Trophoblast cell (in vitro differentiated cells and primary cell): ENCODE measurements around the gene SNW1.

Experiments
- DNase-seq, 2 donors: peaks; one replicate each; pipeline ENCODE4 v3.0.0-alpha.2; 2016
- H2AFZ ChIP-seq: 2 replicates; pipeline ENCODE4 v1.6.1; 2013; ENCODE audit warnings: low read length, moderate library complexity, mild to moderate bottlenecking; ENCODE audit not compliant: insufficient read depth, poor library complexity
- H2AK5ac ChIP-seq: 2 replicates; pipeline ENCODE4 v1.6.1; 2013; ENCODE audit warnings: mild to moderate bottlenecking, low read length
- H2BK120ac ChIP-seq: 2 replicates; pipeline ENCODE4 v1.6.1; 2013; ENCODE audit warnings: low read length, mild to moderate bottlenecking, moderate library complexity; ENCODE audit not compliant: insufficient read depth, poor library complexity
- H2BK12ac ChIP-seq: 2 replicates; pipeline ENCODE4 v1.6.1; 2013; ENCODE audit warnings: mild to moderate bottlenecking, low read length, moderate library complexity
- H2BK5ac ChIP-seq: 2 replicates; pipeline ENCODE4 v1.6.1; 2013; ENCODE audit warnings: low read length, low read depth, moderate library complexity, mild to moderate bottlenecking; ENCODE audit not compliant: poor library complexity
- H3K14ac ChIP-seq: 2 replicates; pipeline ENCODE4 v1.6.1; 2013; ENCODE audit warnings: mild to moderate bottlenecking, low read length
- H3K18ac ChIP-seq: 2 replicates; pipeline ENCODE4 v1.6.1; 2013; ENCODE audit warnings: mild to moderate bottlenecking, low read length
- H3K23ac ChIP-seq: 2 replicates; pipeline ENCODE4 v1.6.1; 2013; ENCODE audit warnings: low read length
- H3K27ac ChIP-seq: 2 replicates; pipeline ENCODE4 v1.5.1; 2013; ENCODE audit warnings: low read depth, mild to moderate bottlenecking, inconsistent platforms, low read length, moderate library complexity
- H3K27me3 ChIP-seq: 2 replicates; pipeline ENCODE4 v1.6.1; 2013; ENCODE audit warnings: inconsistent platforms, mild to moderate bottlenecking, low read length, moderate library complexity; ENCODE audit not compliant: insufficient read depth
- H3K36me3 ChIP-seq, 2 experiments: 1 replicate in 1 of 2; 2 replicates in 1 of 2; pipeline ENCODE4 v1.6.1; 2013; ENCODE audit warnings: low read length in 2 of 2, mild to moderate bottlenecking in 2 of 2, moderate library complexity in 1 of 2; ENCODE audit not compliant: insufficient read depth in 2 of 2, control insufficient read depth in 1 of 2
- H3K4ac ChIP-seq: 2 replicates; pipeline ENCODE4 v1.6.1; 2013; ENCODE audit warnings: low read depth, mild to moderate bottlenecking, low read length, moderate library complexity
- H3K4me1 ChIP-seq, 2 experiments: 1 replicate in 1 of 2; 2 replicates in 1 of 2; pipeline ENCODE4 v1.6.1; 2013; ENCODE audit warnings: low read length in 2 of 2, mild to moderate bottlenecking in 2 of 2, moderate library complexity in 1 of 2; ENCODE audit not compliant: insufficient read depth in 2 of 2, control insufficient read depth in 1 of 2
- H3K4me2 ChIP-seq: 2 replicates; pipeline ENCODE4 v1.6.1; 2013; ENCODE audit warnings: inconsistent platforms, mild to moderate bottlenecking, low read length, moderate library complexity
- H3K4me3 ChIP-seq: 2 replicates; pipeline ENCODE4 v1.5.1; 2013; ENCODE audit warnings: mild to moderate bottlenecking, low read depth, low read length, inconsistent platforms
- H3K79me1 ChIP-seq: one replicate; pipeline ENCODE4 v1.6.1; 2013; ENCODE audit warnings: low read length
- H3K79me2 ChIP-seq: 2 replicates; pipeline ENCODE4 v1.6.1; 2013; ENCODE audit warnings: low read length, mild to moderate bottlenecking; ENCODE audit not compliant: control insufficient read depth, insufficient read depth, poor library complexity
- H3K9ac ChIP-seq: 2 replicates; pipeline ENCODE4 v1.6.1; 2013; ENCODE audit warnings: mild to moderate bottlenecking, low read length
- H3K9me3 ChIP-seq: 2 replicates; pipeline ENCODE4 v1.6.1; 2013; ENCODE audit warnings: low read depth, mild to moderate bottlenecking, control low read depth, inconsistent platforms, low read length; ENCODE audit not compliant: insufficient read depth
- H4K12ac ChIP-seq: 2 replicates; pipeline ENCODE4 v1.6.1; 2013; ENCODE audit warnings: low read depth, mild to moderate bottlenecking, low read length, moderate library complexity
- H4K8ac ChIP-seq: 2 replicates; pipeline ENCODE4 v1.6.1; 2013; ENCODE audit warnings: low read depth, mild to moderate bottlenecking, low read length, moderate library complexity
- H4K91ac ChIP-seq: one replicate; pipeline ENCODE4 v1.6.1; 2013; ENCODE audit warnings: low read depth, mild to moderate bottlenecking, low read length, moderate library complexity
- WGBS: extraction: QIAGEN DNeasy Blood & Tissue Kit; methylation state at CpG from one replicate; pipeline ENCODE4 v1.1.7; 2013; ENCODE audit warnings: missing lambda C conversion rate; ENCODE audit not compliant: insufficient read length, insufficient coverage; ENCODE audit errors: extremely low coverage; 5-methylcytosine and 5-hydroxymethylcytosine counted together

Gene SNW1

GRCh38 chr14:77763978-77764377, 3.0 kb upstream of the SNW1 start:
- Histone ChIP-seq H3K4me1 (no peaks in the 10 kb centered on the region), H2BK12ac (no peak overlapping the region), H3K36me3 (no peaks in the 10 kb centered on the region), H3K79me2 (peaks cover 4% of the 10 kb centered on the region), H3K9me3 (no peaks in the 10 kb centered on the region), H3K27ac (no peak overlapping the region), H2AK5ac (no peak overlapping the region), H3K79me1 (peaks cover 4% of the 10 kb centered on the region), H4K12ac (no peak overlapping the region), H3K18ac (no peak overlapping the region), H4K8ac (no peak overlapping the region), H4K91ac (no peak overlapping the region), H3K4ac (no peak overlapping the region), H3K4me2 (no peak overlapping the region), H3K9ac (no peak overlapping the region), H3K14ac (no peak overlapping the region), H2BK5ac (no peak overlapping the region), H3K4me3 (no peak overlapping the region), H2BK120ac (no peak overlapping the region), H2AFZ (no peak overlapping the region), H3K27me3 (no peaks in the 10 kb centered on the region), H3K23ac (no peak overlapping the region)
- DNase-seq = no peak
- no CpG with 5 or more reads among the region's 3 CpGs for WGBS

GRCh38 chr14:77763316-77763715, 2.4 kb upstream of the SNW1 start:
- H3K4me3 ChIP-seq = no peak overlapping the region
- no peak for DNase-seq
- no peak overlapping the region for H2BK120ac ChIP-seq
- H3K79me2 ChIP-seq = peaks cover 4% of the 10 kb centered on the region
- H2BK12ac ChIP-seq = no peak overlapping the region
- no peak overlapping the region for H4K8ac ChIP-seq
- no peak overlapping the region for H2AFZ ChIP-seq
- no CpG with 5 or more reads among the region's 1 CpG for WGBS
- no peaks in the 10 kb centered on the region for H3K9me3 ChIP-seq
- H3K27me3 ChIP-seq = no peaks in the 10 kb centered on the region
- H3K18ac ChIP-seq = no peak overlapping the region
- H3K4me1 ChIP-seq = no peaks in the 10 kb centered on the region
- no peak overlapping the region for H3K4ac ChIP-seq
- no peak overlapping the region for H4K12ac ChIP-seq
- H3K36me3 ChIP-seq = no peaks in the 10 kb centered on the region
- H2BK5ac ChIP-seq = no peak overlapping the region
- no peak overlapping the region for H3K23ac ChIP-seq
- no peak overlapping the region for H3K4me2 ChIP-seq
- no peak overlapping the region for H3K9ac ChIP-seq
- H4K91ac ChIP-seq = no peak overlapping the region
- H3K27ac ChIP-seq = no peak overlapping the region
- H3K79me1 ChIP-seq = peaks cover 4% of the 10 kb centered on the region
- H3K14ac ChIP-seq = no peak overlapping the region
- H2AK5ac ChIP-seq = no peak overlapping the region

DNA sequence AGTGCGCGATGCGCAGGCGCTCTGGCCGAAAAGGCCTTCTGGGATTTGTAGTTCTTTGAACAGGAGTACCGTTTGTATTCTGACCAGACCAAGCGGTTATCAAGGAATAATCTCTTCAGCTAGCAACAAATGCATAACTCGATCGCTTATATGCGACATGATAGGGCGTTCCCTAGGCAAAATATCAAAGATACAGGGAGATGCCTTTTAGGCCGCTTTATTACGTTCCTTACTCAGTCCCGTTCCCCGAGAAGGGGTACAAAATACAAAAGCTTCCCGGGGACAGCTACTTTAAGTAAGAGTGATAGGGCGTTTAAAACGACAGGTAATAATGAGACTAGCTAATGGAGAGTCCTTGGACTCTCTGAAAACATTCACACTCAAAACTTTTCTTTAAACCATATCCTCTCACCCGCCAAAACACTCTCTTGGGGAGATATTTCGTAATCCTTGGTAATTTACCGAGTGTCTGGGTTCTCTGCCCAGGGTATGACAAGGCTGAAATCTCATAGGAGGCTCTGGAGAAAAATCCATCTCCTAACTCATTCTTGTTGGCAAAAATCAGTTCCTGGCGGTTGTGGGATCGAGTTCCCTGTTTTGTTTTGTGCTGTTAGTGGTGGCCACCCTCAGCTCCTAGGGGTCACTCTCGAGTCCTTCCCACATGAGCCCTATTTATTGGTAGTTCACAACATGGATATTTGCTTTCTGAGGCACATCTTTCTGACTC, 412 bp upstream of the SNW1 start:
- H3K4me1 ChIP-seq = no peaks in the 10 kb centered on the region
- peaks cover 4% of the 10 kb centered on the region for H3K79me2 ChIP-seq
- H3K14ac ChIP-seq = no peak overlapping the region
- no peak overlapping the region for H3K18ac ChIP-seq
- H4K91ac ChIP-seq = no peak overlapping the region
- H3K23ac ChIP-seq = no peak overlapping the region
- H3K27me3 ChIP-seq = no peaks in the 10 kb centered on the region
- H2AK5ac ChIP-seq = no peak overlapping the region
- H3K9ac ChIP-seq = peak overlapping the region; percentile 41
- no peak overlapping the region for H2BK12ac ChIP-seq
- H3K27ac ChIP-seq = no peak overlapping the region
- peak overlapping the region; percentile 25 for H2AFZ ChIP-seq
- H4K8ac ChIP-seq = peak overlapping the region; percentile 12
- WGBS = no CpG with 5 or more reads among the region's 24 CpGs
- H2BK120ac ChIP-seq = no peak overlapping the region
- peaks cover 0 to 2% of the 10 kb centered on the region in 2 experiments for H3K36me3 ChIP-seq
- no peaks in the 10 kb centered on the region for H3K9me3 ChIP-seq
- H3K4me2 ChIP-seq = peak overlapping the region; percentile 68
- H3K4ac ChIP-seq = no peak overlapping the region
- no peak overlapping the region for H2BK5ac ChIP-seq
- peaks cover 4% of the 10 kb centered on the region for H3K79me1 ChIP-seq
- H3K4me3 ChIP-seq = peak overlapping the region; percentile 47
- H4K12ac ChIP-seq = no peak overlapping the region
- DNase-seq = peak in 1 of 2 donors; percentile 99

DNA sequence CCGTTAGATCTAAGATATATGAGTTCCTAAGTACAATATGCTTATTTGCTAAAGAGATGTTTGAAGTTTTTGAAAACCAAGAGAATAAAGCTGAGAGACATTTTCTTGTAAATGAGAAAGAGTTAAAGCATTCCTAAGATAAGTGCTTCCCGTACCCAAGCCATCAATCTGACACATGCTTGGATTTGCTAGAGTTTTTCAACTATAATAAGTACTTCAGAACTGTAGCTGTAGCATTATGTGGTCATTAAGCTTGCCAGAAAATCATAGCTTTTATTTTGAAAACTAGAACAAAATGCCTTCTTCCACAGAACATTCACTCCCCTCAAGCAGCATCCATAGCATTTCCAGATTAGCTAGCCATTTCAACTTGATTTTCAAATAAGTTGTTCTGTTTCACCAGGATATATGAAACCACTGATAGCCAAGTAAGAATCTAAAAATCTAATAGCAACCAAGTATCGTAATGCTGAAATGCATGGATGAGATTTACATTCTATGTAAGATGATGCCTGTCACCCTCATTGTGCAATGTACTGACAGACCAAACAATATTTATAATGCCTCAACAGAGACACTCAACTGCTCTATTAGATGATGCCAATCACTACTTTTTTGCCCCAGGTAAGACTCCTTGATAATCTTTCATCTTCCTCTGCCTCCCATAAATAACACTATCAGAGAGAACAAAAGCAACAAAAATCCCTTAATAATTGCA, 8.0 kb downstream of the SNW1 start:
- H4K12ac ChIP-seq = no peak overlapping the region
- H4K8ac ChIP-seq = no peak overlapping the region

More for the DNA sequence above, 8.0 kb downstream of the SNW1 start:
- H4K91ac ChIP-seq = no peak overlapping the region
- H3K27me3 ChIP-seq = no peaks in the 10 kb centered on the region
- H2BK5ac ChIP-seq = no peak overlapping the region
- no peak overlapping the region for H3K23ac ChIP-seq
- H3K14ac ChIP-seq = no peak overlapping the region
- H3K9me3 ChIP-seq = no peaks in the 10 kb centered on the region
- no peak overlapping the region for H2BK12ac ChIP-seq
- no peak overlapping the region for H3K4me2 ChIP-seq
- no peak overlapping the region for H2AK5ac ChIP-seq
- H3K4me3 ChIP-seq = no peak overlapping the region
- H3K36me3 ChIP-seq = peaks cover 18 to 19% of the 10 kb centered on the region in 2 experiments
- WGBS = no CpG with 5 or more reads among the region's 3 CpGs
- no peaks in the 10 kb centered on the region for H3K79me2 ChIP-seq
- H2AFZ ChIP-seq = no peak overlapping the region
- no peak overlapping the region for H3K18ac ChIP-seq
- H3K9ac ChIP-seq = no peak overlapping the region
- H3K4me1 ChIP-seq = no peaks in the 10 kb centered on the region
- no peak overlapping the region for H2BK120ac ChIP-seq
- H3K79me1 ChIP-seq = no peaks in the 10 kb centered on the region
- no peak for DNase-seq
- no peak overlapping the region for H3K27ac ChIP-seq
- no peak overlapping the region for H3K4ac ChIP-seq
